PC-3 (cell line): Measurements from ENCODE around the gene PDGFC. TPM values are rescaled to one million over a fixed set of nuclear protein-coding genes. Genes with fewer than 3 reads are reported as not detected.
"Not testable (repeated sequence)": the region's sequence is repeated elsewhere in the genome, so short reads cannot be mapped to it uniquely, and the experiment has no call there.

ENCODE experiments used
- ATAC-seq: fragments of 200-7000 bp; cut with Tn5 transposase; 2 replicates; pipeline ENCODE4 v1.9.1; 2020; ENCODE audit warnings: mild to moderate bottlenecking, moderate library complexity
- BruUV-seq: library from RNA; stranded (reverse); fragments of 400-500 nt; replicated peaks from 2 replicates; lab custom pipeline; 2021; lab: Mats Ljungman, UMichigan
- CTCF ChIA-PET: fragments of 300-600 bp; sonication (Branson Sonifier 250); formaldehyde crosslinking; loops from one replicate; lab custom pipeline; 2022; ENCODE audit warnings: antibody characterized with exemption; lab: Charles Lee
- POLR2A ChIA-PET: fragments of 300-600 bp; sonication (Branson Sonifier 250); formaldehyde crosslinking; loops from one replicate; lab custom pipeline; 2022; ENCODE audit warnings: antibody characterized with exemption; ENCODE audit not compliant: unreplicated experiment; lab: Charles Lee
- DNase-seq: peaks from one replicate; pipeline ENCODE4 v3.0.0-alpha.2; 2015
- H2AFZ ChIP-seq: fragments of 300-600 bp; sonication (generic); 2 replicates; pipeline ENCODE4 v1.6.0; 2016; ENCODE audit warnings: antibody characterized with exemption, low read length
- H3F3A ChIP-seq: fragments of 300-600 bp; sonication (generic); one replicate; pipeline ENCODE4 v1.6.0; 2017; ENCODE audit warnings: antibody characterized with exemption, low read length, control low read depth, mild to moderate bottlenecking; ENCODE audit not compliant: unreplicated experiment
- H3K27ac ChIP-seq: fragments of 300-600 bp; sonication (generic); 2 replicates; pipeline ENCODE4 v1.5.1; 2016; ENCODE audit warnings: mild to moderate bottlenecking, low read length
- H3K27me3 ChIP-seq: fragments of 300-600 bp; sonication (generic); 2 replicates; pipeline ENCODE4 v1.6.1; 2016; ENCODE audit warnings: low read length, mixed read lengths
- H3K36me3 ChIP-seq: fragments of 300-600 bp; sonication (generic); 2 replicates; pipeline ENCODE4 v1.6.1; 2016; ENCODE audit warnings: low read depth, mixed run types, low read length, mixed read lengths
- H3K4me1 ChIP-seq: fragments of 300-600 bp; sonication (generic); 2 replicates; pipeline ENCODE4 v1.5.1; 2016; ENCODE audit warnings: low read length; ENCODE audit not compliant: insufficient read depth
- H3K4me2 ChIP-seq: fragments of 300-600 bp; sonication (generic); 2 replicates; pipeline ENCODE4 v1.6.0; 2016; ENCODE audit warnings: low read length
- H3K4me3 ChIP-seq: fragments of 300-600 bp; sonication (generic); 2 replicates; pipeline ENCODE4 v1.5.1; 2016; ENCODE audit warnings: mild to moderate bottlenecking, low read length, mixed read lengths
- H3K79me2 ChIP-seq: fragments of 300-600 bp; sonication (generic); 2 replicates; pipeline ENCODE4 v1.6.1; 2017; ENCODE audit warnings: low read length, mixed read lengths
- H3K9ac ChIP-seq: fragments of 300-600 bp; sonication (generic); 2 replicates; pipeline ENCODE4 v1.6.0; 2016; ENCODE audit warnings: mild to moderate bottlenecking, low read length
- H3K9me2 ChIP-seq: fragments of 300-600 bp; sonication (generic); replicated peaks from 2 replicates; pipeline ENCODE4 v1.6.1; 2016; ENCODE audit warnings: mixed run types, low read length, mixed read lengths
- H3K9me3 ChIP-seq: fragments of 300-600 bp; sonication (generic); 2 replicates; pipeline ENCODE4 v1.6.1; 2016; ENCODE audit warnings: low read length, mixed read lengths
- H4K20me1 ChIP-seq: fragments of 300-600 bp; sonication (generic); 2 replicates; pipeline ENCODE4 v1.6.1; 2016; ENCODE audit warnings: low read length, mixed read lengths
- EZH2 ChIP-seq: fragments of 300-600 bp; sonication (generic); IDR thresholded peaks from one replicate; pipeline ENCODE4 v1.6.1; 2017; ENCODE audit warnings: antibody characterized with exemption, mild to moderate bottlenecking, low read length; ENCODE audit not compliant: unreplicated experiment
- EZH2phosphoT487 ChIP-seq: fragments of 300-600 bp; sonication (generic); IDR thresholded peaks from 2 replicates; pipeline ENCODE4 v1.6.1; 2018; ENCODE audit warnings: mild to moderate bottlenecking, antibody characterized with exemption, low read length, borderline replicate concordance
- intact Hi-C: fragments of 100-400 bp; cut with micrococcal nuclease; formaldehyde crosslinking; loops from 2 replicates; pipeline ENCODE4 v1.9.0; 2023
- total RNA-seq: library from RNA; depleted of rRNA; stranded (reverse); fragments of >200 nt; gene quantifications from 2 replicates; pipeline ENCODE4 v1.2.3, GENCODE V29; 2014
- TF ChIP-seq, protein P1 (sequence below): fragments of 300-600 bp; sonication (generic); conservative IDR thresholded peaks from 2 replicates; pipeline ENCODE4 v1.5.1; 2017; ENCODE audit warnings: antibody characterized with exemption, low read depth, mild to moderate bottlenecking, low read length

Gene PDGFC
- total RNA-seq, 1 experiment from 2014 or later: 23.0 TPM

- DNase-seq: no peak
- Histone ChIP-seq H3K9me2 (no peaks in the 10 kb centered on the region), H4K20me1 (no peaks in the 10 kb centered on the region), H3K4me2 (no peak overlapping the region), H3K4me1 (no peaks in the 10 kb centered on the region), H3K9me3 (no peaks in the 10 kb centered on the region), H2AFZ (no peak overlapping the region), H3F3A (no peaks in the 10 kb centered on the region), H3K79me2 (peaks cover 18% of the 10 kb centered on the region; the same call in 1 of the 2 replicates), H3K27ac (no peak overlapping the region), H3K27me3 (no peaks in the 10 kb centered on the region), H3K36me3 (no peaks in the 10 kb centered on the region), H3K4me3 (no peak overlapping the region), H3K9ac (no peak overlapping the region)
- CTCF ChIA-PET: no interaction called here
- POLR2A ChIA-PET: no interaction called here
- no TSS peak for BruUV-seq
- ATAC-seq: no peak
- intact Hi-C loops: no loop called here
- no peak for TF ChIP-seq EZH2
- TF ChIP-seq EZH2phosphoT487: no peak
- TF ChIP-seq, protein P1, sequence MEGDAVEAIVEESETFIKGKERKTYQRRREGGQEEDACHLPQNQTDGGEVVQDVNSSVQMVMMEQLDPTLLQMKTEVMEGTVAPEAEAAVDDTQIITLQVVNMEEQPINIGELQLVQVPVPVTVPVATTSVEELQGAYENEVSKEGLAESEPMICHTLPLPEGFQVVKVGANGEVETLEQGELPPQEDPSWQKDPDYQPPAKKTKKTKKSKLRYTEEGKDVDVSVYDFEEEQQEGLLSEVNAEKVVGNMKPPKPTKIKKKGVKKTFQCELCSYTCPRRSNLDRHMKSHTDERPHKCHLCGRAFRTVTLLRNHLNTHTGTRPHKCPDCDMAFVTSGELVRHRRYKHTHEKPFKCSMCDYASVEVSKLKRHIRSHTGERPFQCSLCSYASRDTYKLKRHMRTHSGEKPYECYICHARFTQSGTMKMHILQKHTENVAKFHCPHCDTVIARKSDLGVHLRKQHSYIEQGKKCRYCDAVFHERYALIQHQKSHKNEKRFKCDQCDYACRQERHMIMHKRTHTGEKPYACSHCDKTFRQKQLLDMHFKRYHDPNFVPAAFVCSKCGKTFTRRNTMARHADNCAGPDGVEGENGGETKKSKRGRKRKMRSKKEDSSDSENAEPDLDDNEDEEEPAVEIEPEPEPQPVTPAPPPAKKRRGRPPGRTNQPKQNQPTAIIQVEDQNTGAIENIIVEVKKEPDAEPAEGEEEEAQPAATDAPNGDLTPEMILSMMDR: no peak
These were observed 101.5 kb downstream of the PDGFC start for GRCh38 chr4:156870131-156870530.

DNA sequence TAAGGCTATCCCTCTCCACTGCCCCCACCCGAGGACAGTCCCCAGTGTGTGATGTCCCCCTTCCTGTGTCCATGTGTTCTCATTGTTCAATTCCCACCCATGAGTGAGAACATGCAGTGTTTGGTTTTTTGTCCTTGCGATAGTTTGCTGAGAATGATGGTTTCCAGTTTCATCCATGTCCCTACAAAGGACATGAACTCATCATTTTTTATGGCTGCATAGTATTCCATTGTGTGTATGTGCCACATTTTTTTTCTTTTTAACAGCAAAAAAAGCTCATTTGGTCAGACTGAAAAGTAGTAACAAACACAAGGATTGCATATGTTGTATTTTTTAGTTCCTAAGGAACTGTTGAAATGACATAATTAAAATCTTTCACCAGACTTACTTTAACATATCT lies 105.5 kb downstream of the PDGFC start:
- H3K9ac ChIP-seq, H3K4me3 ChIP-seq, H3K4me2 ChIP-seq, intact Hi-C loops, POLR2A ChIA-PET, H3K9me3 ChIP-seq, H4K20me1 ChIP-seq, H3K36me3 ChIP-seq, ATAC-seq, H2AFZ ChIP-seq, CTCF ChIA-PET, BruUV-seq, DNase-seq, H3K9me2 ChIP-seq, H3K27ac ChIP-seq, H3K4me1 ChIP-seq, H3F3A ChIP-seq, H3K27me3 ChIP-seq: not testable (repeated sequence)
- H3K79me2 ChIP-seq: peaks cover 14% of the 10 kb centered on the region

DNA sequence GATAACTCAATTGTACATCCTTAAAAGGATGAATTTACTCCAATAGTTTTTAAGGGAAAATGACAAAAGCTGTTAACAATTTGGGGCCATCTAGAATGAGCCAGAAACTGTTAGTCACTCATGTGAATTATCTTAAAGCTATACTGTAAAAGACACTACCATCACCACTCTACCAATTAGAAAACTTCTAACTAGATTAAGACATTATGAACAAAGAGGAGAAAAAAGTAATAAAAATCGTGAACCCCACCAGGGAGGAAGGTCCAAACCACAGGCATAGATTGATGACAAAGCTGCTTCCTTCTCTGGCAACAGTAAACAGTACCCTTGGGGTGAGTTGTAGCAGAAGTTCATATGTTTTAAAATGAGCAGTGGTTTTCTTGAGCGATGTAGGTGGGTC lies 106.1 kb downstream of the PDGFC start:
- no peak overlapping the region for H3K9ac ChIP-seq
- no peaks in the 10 kb centered on the region for H3K9me3 ChIP-seq
- no peak overlapping the region for H3K4me2 ChIP-seq
- H3K27me3 ChIP-seq: no peaks in the 10 kb centered on the region
- POLR2A ChIA-PET: no interaction called here
- no peaks in the 10 kb centered on the region for H3K9me2 ChIP-seq
- no peak for DNase-seq
- H3K27ac ChIP-seq: no peak overlapping the region
- peaks cover 13% of the 10 kb centered on the region for H3K79me2 ChIP-seq
- H3F3A ChIP-seq: no peaks in the 10 kb centered on the region
- no peaks in the 10 kb centered on the region for H3K36me3 ChIP-seq
- no peaks in the 10 kb centered on the region for H3K4me1 ChIP-seq
- H2AFZ ChIP-seq: no peak overlapping the region
- no peak for ATAC-seq
- no TSS peak for BruUV-seq
- TF ChIP-seq EZH2phosphoT487: no peak
- no peak for TF ChIP-seq EZH2
- TF ChIP-seq, protein P1: no peak
- CTCF ChIA-PET: no interaction called here
- H4K20me1 ChIP-seq: no peaks in the 10 kb centered on the region
- intact Hi-C loops: no loop called here
- H3K4me3 ChIP-seq: no peak overlapping the region
